Left ventricle myocardium superior (tissue), 1 donor: ENCODE measurements around the gene DCAF11. TPM values are rescaled to one million over a fixed set of nuclear protein-coding genes. Genes with fewer than 3 reads are reported as not detected.
A peak's percentile ranks its signal among the peaks of the same experiment; 100 is the strongest.

Experiments used
- ATAC-seq: fragments of 200-7000 bp; cut with Tn5 transposase; one replicate; pipeline ENCODE4 v1.9.1; 2020; ENCODE audit warnings: mild to moderate bottlenecking, moderate library complexity
- DNase-seq: peaks from one replicate; pipeline ENCODE4 v3.0.0-alpha.2; 2020
- intact Hi-C: fragments of 100-400 bp; cut with micrococcal nuclease; formaldehyde crosslinking; loops from one replicate; pipeline ENCODE4 v1.11.0; 2022
- total RNA-seq: library from RNA; stranded (reverse); fragmentation: NEBNext Ultra II Directional; extraction: Animal tissue kit (Norgen Biotek cat#: 25700); gene quantifications from one replicate; pipeline ENCODE4 v1.2.1, GENCODE V29; 2021
- donor health status: DM: no; HTN: yes; CAD: no; lungs with severe emphysema.

DCAF11 gene
- total RNA-seq, 1 donor from 2014 or later: 85.8 TPM

GRCh38 chr14:24113379-24113800 is 1.2 kb upstream of the DCAF11 start:
- intact Hi-C loops: no loop called here
- DNase-seq (no peak), ATAC-seq (peak; percentile 3)

- DNase-seq (peak; percentile 86), ATAC-seq (peak; percentile 58)
- intact Hi-C loops: no loop called here
Measured at GRCh38 chr14:24113801-24114531, 611 bp upstream of the DCAF11 start.

- no peak for DNase-seq
Measured at GRCh38 chr14:24115422-24116127, 998 bp downstream of the DCAF11 start.

GRCh38 chr14:24116128-24116814 is 1.7 kb downstream of the DCAF11 start:
- DNase-seq: no peak
- no peak for ATAC-seq
- intact Hi-C loops: no loop called here

More at GRCh38 chr14:24115422-24116127, 998 bp downstream of the DCAF11 start:
- intact Hi-C loops: no loop called here
- no peak for ATAC-seq

- intact Hi-C loops: no loop called here
- DNase-seq (no peak), ATAC-seq (no peak)
Measured at GRCh38 chr14:24117179-24117578, 2.6 kb downstream of the DCAF11 start.

- ATAC-seq: no peak
- no peak for DNase-seq
- intact Hi-C loops: no loop called here
Measured at GRCh38 chr14:24119691-24120090, 5.1 kb downstream of the DCAF11 start.

GRCh38 chr14:24121210-24121609 is 6.6 kb downstream of the DCAF11 start:
- intact Hi-C loops: no loop called here
- ATAC-seq (no peak), DNase-seq (no peak)

- DNase-seq: no peak
- intact Hi-C loops: no loop called here
- no peak for ATAC-seq
Measured at GRCh38 chr14:24122416-24122815, 7.8 kb downstream of the DCAF11 start.

GRCh38 chr14:24122898-24123297 is 8.3 kb downstream of the DCAF11 start:
- intact Hi-C loops: no loop called here
- ATAC-seq (peak; percentile 8), DNase-seq (no peak)

- DNase-seq: no peak
- intact Hi-C loops: no loop called here
- peak; percentile 10 for ATAC-seq
Measured at GRCh38 chr14:24123424-24124417, 9.1 kb downstream of the DCAF11 start.

GRCh38 chr14:24126939-24127338 is 12.4 kb downstream of the DCAF11 start:
- intact Hi-C loops: no loop called here
- no peak for DNase-seq

GRCh38 chr14:24127673-24128072 is 13.1 kb downstream of the DCAF11 start:
- ATAC-seq: no peak
- DNase-seq: no peak
- intact Hi-C loops: no loop called here

More at GRCh38 chr14:24126939-24127338, 12.4 kb downstream of the DCAF11 start:
- ATAC-seq: no peak

- no peak for ATAC-seq
- DNase-seq: no peak
- intact Hi-C loops: no loop called here
Measured at GRCh38 chr14:24129410-24129998, 14.9 kb downstream of the DCAF11 start.

GRCh38 chr14:24130380-24130716 is 15.8 kb downstream of the DCAF11 start, which contains the start of gene FITM1:
Gene FITM1, plus strand, starts transcription at chr14:24130659. Its CDS starts 905 bp downstream, at chr14:24131564.
- intact Hi-C loops: no loop called here
- ATAC-seq (no peak), DNase-seq (no peak)

- peak; percentile 74 for ATAC-seq
- DNase-seq: peak; percentile 89
- intact Hi-C loops: no loop called here
Measured at GRCh38 chr14:24130717-24131548, 16.4 kb downstream of the DCAF11 start.

- intact Hi-C loops: no loop called here
- ATAC-seq: peak; percentile 54
Measured at GRCh38 chr14:24131549-24131966, 17.0 kb downstream of the DCAF11 start.

GRCh38 chr14:24132061-24132685 is 17.6 kb downstream of the DCAF11 start:
- DNase-seq (peak; percentile 70), ATAC-seq (peak; percentile 3)
- intact Hi-C loops: no loop called here

More at GRCh38 chr14:24131549-24131966, 17.0 kb downstream of the DCAF11 start:
- DNase-seq: no peak
